ENCODE results near the gene ETF1.
"Not testable (repeated sequence)": the region's sequence is repeated elsewhere in the genome, so short reads cannot be mapped to it uniquely, and the experiment has no call there.

The ETF1 gene

GRCh38 chr5:138529812-138530211, 13.2 kb downstream of the ETF1 start:
- no peak for DNase-seq (ENCODE audit: low read depth, low spot score)

- no peak for DNase-seq (ENCODE audit: low read depth, low spot score)
Measured at GRCh38 chr5:138528744-138529469, 14.1 kb downstream of the ETF1 start.

- no peak for DNase-seq (ENCODE audit: low read depth, low spot score)
Measured at GRCh38 chr5:138528208-138528607, 14.8 kb downstream of the ETF1 start.

GRCh38 chr5:138527170-138527569, 15.9 kb downstream of the ETF1 start:
- DNase-seq (ENCODE audit: low read depth, low spot score), result no peak

GRCh38 chr5:138523406-138523805, 19.6 kb downstream of the ETF1 start:
- DNase-seq (ENCODE audit: low read depth, low spot score), result no peak

- no peak for DNase-seq (ENCODE audit: low read depth, low spot score)
Measured at GRCh38 chr5:138520971-138521370, 22.1 kb downstream of the ETF1 start.

- DNase-seq (ENCODE audit: low read depth, low spot score), result no peak
Measured at GRCh38 chr5:138517437-138517836, 25.6 kb downstream of the ETF1 start.

GRCh38 chr5:138515556-138516245, 27.3 kb downstream of the ETF1 start:
- DNase-seq (ENCODE audit: low read depth, low spot score), result no peak

- DNase-seq (ENCODE audit: low read depth, low spot score), result no peak
Measured at GRCh38 chr5:138514021-138514420, 29.0 kb downstream of the ETF1 start.

GRCh38 chr5:138508958-138509357, 34.1 kb downstream of the ETF1 start:
- no peak for DNase-seq (ENCODE audit: low read depth, low spot score)

- not testable (repeated sequence) for DNase-seq (ENCODE audit: low read depth, low spot score)
Measured at GRCh38 chr5:138507485-138507884, 35.6 kb downstream of the ETF1 start.

GRCh38 chr5:138506370-138507306, 36.4 kb downstream of the ETF1 start:
- DNase-seq (ENCODE audit: low read depth, low spot score), result no peak

GRCh38 chr5:138504799-138505198, 38.2 kb downstream of the ETF1 start:
- no peak for DNase-seq (ENCODE audit: low read depth, low spot score)

GRCh38 chr5:138503487-138504270, 39.4 kb downstream of the ETF1 start:
- peak; percentile 27 for DNase-seq (ENCODE audit: low read depth, low spot score)

- no peak for DNase-seq (ENCODE audit: low read depth, low spot score)
Measured at GRCh38 chr5:138502521-138502920, 40.5 kb downstream of the ETF1 start.

GRCh38 chr5:138502121-138502520, 40.9 kb downstream of the ETF1 start:
- no peak for DNase-seq (ENCODE audit: low read depth, low spot score)

- no peak for DNase-seq (ENCODE audit: low read depth, low spot score)
Measured at GRCh38 chr5:138498376-138498775, 44.7 kb downstream of the ETF1 start.

- DNase-seq (ENCODE audit: low read depth, low spot score), result no peak
Measured at GRCh38 chr5:138495351-138495750, 47.7 kb downstream of the ETF1 start.

- DNase-seq (ENCODE audit: low read depth, low spot score), result no peak
Measured at GRCh38 chr5:138492560-138493045, 50.4 kb downstream of the ETF1 start.

GRCh38 chr5:138491669-138492559, 51.1 kb downstream of the ETF1 start:
- DNase-seq (ENCODE audit: low read depth, low spot score), result peak; percentile 34

Measured in brain pericyte (primary cell).